ENCODE measurements around the gene LRRC63.
A peak's percentile ranks its signal among the peaks of the same experiment; 100 is the strongest.

LRRC63 gene

GRCh38 chr13:46313432-46314257, 101.9 kb downstream of the LRRC63 start:
- DNase-seq (ENCODE audit: low read depth) = no peak

GRCh38 chr13:46314587-46314986, 102.9 kb downstream of the LRRC63 start:
- no peak for DNase-seq (ENCODE audit: low read depth)

- no peak for DNase-seq (ENCODE audit: low read depth)
These were observed 103.3 kb downstream of the LRRC63 start for GRCh38 chr13:46315036-46315435.

GRCh38 chr13:46315491-46316075, 103.9 kb downstream of the LRRC63 start:
- no peak for DNase-seq (ENCODE audit: low read depth)

GRCh38 chr13:46317120-46317519, 105.4 kb downstream of the LRRC63 start:
- no peak for DNase-seq (ENCODE audit: low read depth)

- no peak for DNase-seq (ENCODE audit: low read depth)
These were observed 107.3 kb downstream of the LRRC63 start for GRCh38 chr13:46318986-46319385.

- DNase-seq (ENCODE audit: low read depth) = no peak
These were observed 108.7 kb downstream of the LRRC63 start for GRCh38 chr13:46320406-46320805.

- no peak for DNase-seq (ENCODE audit: low read depth)
These were observed 109.1 kb downstream of the LRRC63 start for GRCh38 chr13:46320821-46321220.

- peak; percentile 35 for DNase-seq (ENCODE audit: low read depth)
These were observed 109.9 kb downstream of the LRRC63 start for GRCh38 chr13:46321494-46322225.

- DNase-seq (ENCODE audit: low read depth) = no peak
These were observed 113.2 kb downstream of the LRRC63 start for GRCh38 chr13:46324976-46325375.

Data from GM04504 (cell line).